OCI-LY1 (cell line): ENCODE data around the gene ZSWIM7.

Source experiments
- H2AFZ ChIP-seq: fragments of 200-600 bp; sonication (generic), shearing (Covaris generic); 2 replicates; pipeline ENCODE4 v1.6.0; 2014; ENCODE audit warnings: antibody characterized with exemption, mild to moderate bottlenecking, low read length
- H3F3A ChIP-seq: fragments of 200-600 bp; sonication (generic), shearing (Covaris generic); 2 replicates; pipeline ENCODE4 v1.6.0; 2014; ENCODE audit warnings: mild to moderate bottlenecking, antibody characterized with exemption, low read length, moderate library complexity; ENCODE audit not compliant: insufficient read depth
- H3K27ac ChIP-seq: fragments of 200-600 bp; sonication (generic); 2 replicates; pipeline ENCODE4 v1.5.1; 2014; ENCODE audit warnings: low read length, mixed run types, mild to moderate bottlenecking, low read depth; ENCODE audit not compliant: poor library complexity, severe bottlenecking
- H3K27me3 ChIP-seq: fragments of 200-600 bp; sonication (generic); 2 replicates; pipeline ENCODE4 v1.6.0; 2014; ENCODE audit warnings: antibody characterized with exemption, mild to moderate bottlenecking, low read length, moderate library complexity; ENCODE audit not compliant: insufficient read depth
- H3K36me3 ChIP-seq: fragments of 200-600 bp; sonication (generic); 2 replicates; pipeline ENCODE4 v1.6.1; 2014; ENCODE audit warnings: mild to moderate bottlenecking, antibody characterized with exemption, low read length, moderate library complexity, mixed read lengths; ENCODE audit not compliant: insufficient read depth
- H3K4me1 ChIP-seq: fragments of 200-600 bp; sonication (generic); 2 replicates; pipeline ENCODE4 v1.5.1; 2014; ENCODE audit warnings: mild to moderate bottlenecking, low read length, moderate library complexity; ENCODE audit not compliant: insufficient read depth, severe bottlenecking
- H3K4me2 ChIP-seq: fragments of 200-600 bp; sonication (generic), shearing (Covaris generic); 2 replicates; pipeline ENCODE4 v1.6.1; 2014; ENCODE audit warnings: low read length
- H3K4me3 ChIP-seq: fragments of 200-600 bp; sonication (generic); 2 replicates; pipeline ENCODE4 v1.5.1; 2014; ENCODE audit warnings: low read length, low read depth, mild to moderate bottlenecking, mixed read lengths; ENCODE audit not compliant: poor library complexity, severe bottlenecking
- H3K79me2 ChIP-seq: fragments of 200-600 bp; shearing (Covaris generic); 2 replicates; pipeline ENCODE4 v1.6.1; 2016; ENCODE audit warnings: mixed run types, low read length, mixed read lengths; ENCODE audit not compliant: insufficient read depth
- H3K9ac ChIP-seq: fragments of 200-600 bp; sonication (generic), shearing (Covaris generic); 2 replicates; pipeline ENCODE4 v1.6.1; 2014; ENCODE audit warnings: mild to moderate bottlenecking, low read length, mixed read lengths
- H3K9me2 ChIP-seq: fragments of 200-600 bp; sonication (generic), shearing (Covaris generic); 2 replicates; pipeline ENCODE4 v1.6.1; 2014; ENCODE audit warnings: low read depth, mild to moderate bottlenecking, low read length, mixed read lengths
- H3K9me3 ChIP-seq: fragments of 200-600 bp; shearing (Covaris generic); 2 replicates; pipeline ENCODE4 v1.6.1; 2014; ENCODE audit warnings: low read length, mixed read lengths
- H4K20me1 ChIP-seq: fragments of 200-600 bp; sonication (generic), shearing (Covaris generic); 2 replicates; pipeline ENCODE4 v1.6.0; 2016; ENCODE audit warnings: mild to moderate bottlenecking, low read length; ENCODE audit not compliant: insufficient read depth
- CTCF ChIP-seq: fragments of 200-600 bp; sonication (generic), shearing (Covaris generic); IDR thresholded peaks from 2 replicates; pipeline ENCODE4 v1.5.1; 2017; ENCODE audit warnings: mild to moderate bottlenecking, antibody characterized with exemption, low read length, moderate library complexity, mixed read lengths
- EZH2 ChIP-seq: fragments of 200-600 bp; sonication (generic), shearing (Covaris generic); IDR thresholded peaks from 2 replicates; pipeline ENCODE4 v1.8.0; 2017; ENCODE audit warnings: borderline replicate concordance, mixed run types, mild to moderate bottlenecking, antibody characterized with exemption, low read length, moderate library complexity, mixed read lengths

Gene ZSWIM7

GRCh38 chr17:15971098-15971678 lies 28.3 kb downstream of the ZSWIM7 start:
- Histone ChIP-seq H3K4me1 (no peaks in the 10 kb centered on the region), H3F3A (no peaks in the 10 kb centered on the region), H2AFZ (no peak overlapping the region), H3K9me2 (no peaks in the 10 kb centered on the region), H3K27me3 (no peaks in the 10 kb centered on the region), H3K9ac (no peak overlapping the region), H3K9me3 (no peaks in the 10 kb centered on the region), H3K4me2 (no peak overlapping the region), H3K36me3 (no peaks in the 10 kb centered on the region), H4K20me1 (no peaks in the 10 kb centered on the region), H3K79me2 (no peaks in the 10 kb centered on the region), H3K27ac (no peak overlapping the region), H3K4me3 (no peak overlapping the region)
- TF ChIP-seq EZH2 (no peak), CTCF (no peak)

GRCh38 chr17:15970500-15970899 lies 29.0 kb downstream of the ZSWIM7 start:
- Histone ChIP-seq H3K9ac (no peak overlapping the region), H3K27ac (no peak overlapping the region), H3K79me2 (no peaks in the 10 kb centered on the region), H3K9me2 (no peaks in the 10 kb centered on the region), H3K9me3 (no peaks in the 10 kb centered on the region), H3K4me1 (no peaks in the 10 kb centered on the region), H3K4me2 (no peak overlapping the region), H3K4me3 (no peak overlapping the region), H2AFZ (no peak overlapping the region), H3F3A (no peaks in the 10 kb centered on the region), H3K27me3 (no peaks in the 10 kb centered on the region), H3K36me3 (no peaks in the 10 kb centered on the region), H4K20me1 (no peaks in the 10 kb centered on the region)
- TF ChIP-seq EZH2 (no peak), CTCF (no peak)

GRCh38 chr17:15969463-15969862 lies 30.0 kb downstream of the ZSWIM7 start:
- no peaks in the 10 kb centered on the region for H4K20me1 ChIP-seq
- H3K9me3 ChIP-seq: no peaks in the 10 kb centered on the region
- no peaks in the 10 kb centered on the region for H3K27me3 ChIP-seq
- no peak overlapping the region for H3K27ac ChIP-seq
- no peak overlapping the region for H2AFZ ChIP-seq
- H3F3A ChIP-seq: no peaks in the 10 kb centered on the region
- no peak for TF ChIP-seq CTCF
- TF ChIP-seq EZH2: no peak
- no peaks in the 10 kb centered on the region for H3K9me2 ChIP-seq
- no peak overlapping the region for H3K4me3 ChIP-seq
- H3K36me3 ChIP-seq: no peaks in the 10 kb centered on the region
- H3K79me2 ChIP-seq: no peaks in the 10 kb centered on the region
- no peak overlapping the region for H3K9ac ChIP-seq
- no peak overlapping the region for H3K4me2 ChIP-seq
- H3K4me1 ChIP-seq: no peaks in the 10 kb centered on the region
